Astrocyte (in vitro differentiated cells and primary cell): ENCODE data around the gene TGM5. TPM values are rescaled to one million over a fixed set of nuclear protein-coding genes. Genes with fewer than 3 reads are reported as not detected.

ENCODE experiments used
- DNase-seq: peaks from one replicate; pipeline ENCODE4 v3.0.0-alpha.2; 2010; ENCODE audit warnings: low read depth
- FAIRE-seq: peaks from 2 replicates; lab custom pipeline; 2011; peaks lifted over from hg19 to GRCh38; lab: Jason Lieb, UNC
- H2AFZ ChIP-seq: 2 replicates; pipeline ENCODE4 v1.6.0; 2012; ENCODE audit warnings: low read depth, low read length, inconsistent platforms
- H3K27ac ChIP-seq: 2 replicates; pipeline ENCODE4 v1.5.1; 2011; ENCODE audit warnings: low read depth, low read length, inconsistent platforms
- H3K27me3 ChIP-seq: 2 replicates; pipeline ENCODE4 v1.6.0; 2011; ENCODE audit warnings: low read length, inconsistent platforms; ENCODE audit not compliant: insufficient read depth
- H3K36me3 ChIP-seq: 2 replicates; pipeline ENCODE4 v1.5.1; 2011; ENCODE audit warnings: low read length, inconsistent platforms; ENCODE audit not compliant: insufficient read depth
- H3K4me1 ChIP-seq: 2 replicates; pipeline ENCODE4 v1.5.1; 2011; ENCODE audit warnings: low read length, inconsistent platforms; ENCODE audit not compliant: insufficient read depth
- H3K4me2 ChIP-seq: 2 replicates; pipeline ENCODE4 v1.6.0; 2012; ENCODE audit warnings: low read length, inconsistent platforms
- H3K4me3 ChIP-seq: 2 replicates; pipeline ENCODE4 v1.5.1; 2011; ENCODE audit warnings: low read depth, mild to moderate bottlenecking, low read length, inconsistent platforms; ENCODE audit not compliant: insufficient read depth
- H3K79me2 ChIP-seq: 2 replicates; pipeline ENCODE4 v1.6.0; 2012; ENCODE audit warnings: mild to moderate bottlenecking, low read length, inconsistent platforms; ENCODE audit not compliant: insufficient read depth
- H3K9ac ChIP-seq: 2 replicates; pipeline ENCODE4 v1.6.0; 2012; ENCODE audit warnings: mild to moderate bottlenecking, low read length, inconsistent platforms
- H3K9me3 ChIP-seq: 2 replicates; pipeline ENCODE4 v1.5.1; 2012; ENCODE audit warnings: low read depth, mild to moderate bottlenecking, low read length, inconsistent platforms; ENCODE audit not compliant: insufficient read depth
- H4K20me1 ChIP-seq: 2 replicates; pipeline ENCODE4 v1.6.0; 2012; ENCODE audit warnings: low read length, inconsistent platforms; ENCODE audit not compliant: insufficient read depth
- H3K27ac Mint-ChIP-seq: one replicate; pipeline ENCODE4 v1.8.0; 2021; ENCODE audit warnings: mild to moderate bottlenecking, mixed read lengths; ENCODE audit not compliant: unreplicated experiment
- H3K27me3 Mint-ChIP-seq: one replicate; pipeline ENCODE4 v1.8.0; 2021; ENCODE audit warnings: low read depth, mixed read lengths; ENCODE audit not compliant: unreplicated experiment
- H3K36me3 Mint-ChIP-seq: one replicate; pipeline ENCODE4 v1.8.0; 2021; ENCODE audit warnings: low read depth, mixed read lengths; ENCODE audit not compliant: unreplicated experiment
- H3K4me1 Mint-ChIP-seq: one replicate; pipeline ENCODE4 v1.8.0; 2021; ENCODE audit warnings: low read depth, mixed read lengths; ENCODE audit not compliant: unreplicated experiment
- H3K4me3 Mint-ChIP-seq: one replicate; pipeline ENCODE4 v1.8.0; 2021; ENCODE audit warnings: mild to moderate bottlenecking, moderate library complexity, mixed read lengths; ENCODE audit not compliant: unreplicated experiment
- H3K9me3 Mint-ChIP-seq: one replicate; pipeline ENCODE4 v1.8.0; 2021; ENCODE audit warnings: mild to moderate bottlenecking, mixed read lengths; ENCODE audit not compliant: unreplicated experiment
- CTCF ChIP-seq: IDR thresholded peaks from 2 replicates; pipeline ENCODE4 v1.5.1; 2011; ENCODE audit warnings: low read depth, mild to moderate bottlenecking, inconsistent platforms, low read length, moderate library complexity; ENCODE audit not compliant: insufficient read depth
- EZH2 ChIP-seq: IDR thresholded peaks from 2 replicates; pipeline ENCODE4 v1.6.1; 2012; ENCODE audit warnings: mild to moderate bottlenecking, low read length, inconsistent platforms; ENCODE audit not compliant: insufficient read depth
- total RNA-seq: library from RNA; stranded (reverse); gene quantifications from 2 replicates; pipeline ENCODE4 v1.2.1, GENCODE V29; 2021

TGM5 gene
- total RNA-seq, 1 donor from 2014 or later = 0.16 TPM

- no peak overlapping the region for H2AFZ ChIP-seq
- Mint-ChIP-seq H3K27ac (no peak overlapping the region), H3K4me3 (no peak overlapping the region), H3K36me3 (peaks cover 2% of the 10 kb centered on the region), H3K4me1 (peaks cover 13% of the 10 kb centered on the region), H3K9me3 (peaks cover 5% of the 10 kb centered on the region), H3K27me3 (peaks cover 34% of the 10 kb centered on the region)
- peaks cover 9% of the 10 kb centered on the region for H3K4me1 ChIP-seq
- no peak overlapping the region for H3K4me2 ChIP-seq
- no peak for TF ChIP-seq EZH2
- no peak for TF ChIP-seq CTCF
- no peaks in the 10 kb centered on the region for H3K9me3 ChIP-seq
- DNase-seq (no peak), FAIRE-seq (no peak)
- no peaks in the 10 kb centered on the region for H3K36me3 ChIP-seq
- H3K27me3 ChIP-seq = peaks cover 22% of the 10 kb centered on the region
- no peak overlapping the region for H3K27ac ChIP-seq
- H3K4me3 ChIP-seq = no peak overlapping the region
- no peaks in the 10 kb centered on the region for H3K79me2 ChIP-seq
- no peaks in the 10 kb centered on the region for H4K20me1 ChIP-seq
- H3K9ac ChIP-seq = no peak overlapping the region
Observed at GRCh38 chr15:43238671-43239131, 28.0 kb downstream of the TGM5 start.

GRCh38 chr15:43237842-43238470 lies 28.8 kb downstream of the TGM5 start:
- no peak overlapping the region for H3K27ac Mint-ChIP-seq

More at GRCh38 chr15:43237842-43238470, 28.8 kb downstream of the TGM5 start:
- Histone ChIP-seq H2AFZ (no peak overlapping the region), H3K36me3 (no peaks in the 10 kb centered on the region), H3K79me2 (no peaks in the 10 kb centered on the region), H3K4me1 (peaks cover 9% of the 10 kb centered on the region), H3K4me3 (no peak overlapping the region), H3K27me3 (peaks cover 20% of the 10 kb centered on the region), H3K9me3 (no peaks in the 10 kb centered on the region), H3K4me2 (no peak overlapping the region), H3K9ac (no peak overlapping the region), H4K20me1 (no peaks in the 10 kb centered on the region), H3K27ac (no peak overlapping the region)
- peaks cover 5% of the 10 kb centered on the region for H3K9me3 Mint-ChIP-seq
- peaks cover 32% of the 10 kb centered on the region for H3K27me3 Mint-ChIP-seq
- H3K4me3 Mint-ChIP-seq = no peak overlapping the region
- no peak for FAIRE-seq
- DNase-seq = no peak
- peaks cover 2% of the 10 kb centered on the region for H3K36me3 Mint-ChIP-seq
- TF ChIP-seq CTCF (no peak), EZH2 (no peak)
- peaks cover 13% of the 10 kb centered on the region for H3K4me1 Mint-ChIP-seq
